HG03342 (cell line): ENCODE measurements around the gene APOBEC2.

Experiments used
- ATAC-seq: cut with Tn5 transposase; IDR thresholded peaks from one replicate; pipeline ENCODE4 v1.9.1; 2021; ENCODE audit warnings: mild to moderate bottlenecking, moderate library complexity; ENCODE audit not compliant: unreplicated experiment

Gene APOBEC2

GRCh38 chr6:41058783-41059181, 5.8 kb downstream of the APOBEC2 start:
- no peak for ATAC-seq

GRCh38 chr6:41059556-41059955, 6.6 kb downstream of the APOBEC2 start:
- no peak for ATAC-seq

- no peak for ATAC-seq
Measured at GRCh38 chr6:41061196-41061726, 8.3 kb downstream of the APOBEC2 start.

- no peak for ATAC-seq
Measured at GRCh38 chr6:41062056-41062455, 9.1 kb downstream of the APOBEC2 start.

- no peak for ATAC-seq
Measured at GRCh38 chr6:41063884-41064285, 10.9 kb downstream of the APOBEC2 start.

- no peak for ATAC-seq
Measured at GRCh38 chr6:41064841-41065240, 11.8 kb downstream of the APOBEC2 start.

GRCh38 chr6:41065550-41066026, 12.6 kb downstream of the APOBEC2 start:
- ATAC-seq = no peak

- ATAC-seq = no peak
Measured at GRCh38 chr6:41066867-41067304, 13.9 kb downstream of the APOBEC2 start.

- ATAC-seq = no peak
Measured at GRCh38 chr6:41071501-41071922, 18.5 kb downstream of the APOBEC2 start.

GRCh38 chr6:41071923-41072835, 19.2 kb downstream of the APOBEC2 start, which contains the start of gene OARD1:
Gene OARD1, minus strand, starts transcription at chr6:41072356. Its CDS starts 722 bp downstream, at chr6:41071634.
- peak; percentile 60 for ATAC-seq

GRCh38 chr6:41072836-41073202, 19.8 kb downstream of the APOBEC2 start, which contains the start of gene NFYA:
Gene NFYA, plus strand, starts transcription at chr6:41072974. Its CDS starts 6,116 bp downstream, at chr6:41079090.
- peak; percentile 64 for ATAC-seq

- peak; percentile 23 for ATAC-seq
Measured at GRCh38 chr6:41073203-41073967, 20.4 kb downstream of the APOBEC2 start.

- ATAC-seq = no peak
Measured at GRCh38 chr6:41073968-41074691, 21.1 kb downstream of the APOBEC2 start.

GRCh38 chr6:41074692-41075436, 21.9 kb downstream of the APOBEC2 start:
- ATAC-seq = no peak

GRCh38 chr6:41075651-41076626, 22.9 kb downstream of the APOBEC2 start:
- no peak for ATAC-seq

- no peak for ATAC-seq
Measured at GRCh38 chr6:41077536-41077935, 24.5 kb downstream of the APOBEC2 start.

GRCh38 chr6:41078101-41078500, 25.1 kb downstream of the APOBEC2 start:
- ATAC-seq = no peak

GRCh38 chr6:41079080-41079479, 26.1 kb downstream of the APOBEC2 start:
- no peak for ATAC-seq

GRCh38 chr6:41080621-41081020, 27.6 kb downstream of the APOBEC2 start:
- ATAC-seq = no peak
